CD8-positive, alpha-beta memory T cell (primary cell): ENCODE measurements around the gene SOCS2. TPM values are rescaled to one million over a fixed set of nuclear protein-coding genes. Genes with fewer than 3 reads are reported as not detected.

Experiments used
- CTCF ChIA-PET: fragments of 350-600 bp; sonication (Branson Sonifier 250); formaldehyde crosslinking; loops from one replicate; lab custom pipeline; 2021; ENCODE audit warnings: antibody characterized with exemption; lab: Charles Lee
- POLR2A ChIA-PET: fragments of 350-600 bp; sonication (Branson Sonifier 250); formaldehyde crosslinking; loops from one replicate; lab custom pipeline; 2021; ENCODE audit warnings: antibody characterized with exemption; lab: Charles Lee
- DNase-seq, 5 donors: peaks; one replicate each; pipeline versions ENCODE4 v3.0.0 to v3.0.0-alpha.2; 2020 to 2022; ENCODE audit warnings: mixed read lengths in 1 of 5
- H3K27ac ChIP-seq: one replicate; pipeline ENCODE4 v1.7.0; 2013; ENCODE audit warnings: low read depth, mild to moderate bottlenecking, low read length, moderate library complexity
- H3K27me3 ChIP-seq: 2 replicates; pipeline ENCODE4 v1.7.0; 2013; ENCODE audit warnings: low read length, mild to moderate bottlenecking; ENCODE audit not compliant: insufficient read depth, poor library complexity, severe bottlenecking
- H3K36me3 ChIP-seq: 2 replicates; pipeline ENCODE4 v1.7.0; 2013; ENCODE audit warnings: mild to moderate bottlenecking, low read length, moderate library complexity; ENCODE audit not compliant: insufficient read depth
- H3K4me1 ChIP-seq: 2 replicates; pipeline ENCODE4 v1.7.0; 2013; ENCODE audit warnings: mild to moderate bottlenecking, low read length, moderate library complexity; ENCODE audit not compliant: insufficient read depth
- H3K4me3 ChIP-seq: 2 replicates; pipeline ENCODE4 v1.7.0; 2013; ENCODE audit warnings: mild to moderate bottlenecking, low read length
- H3K9me3 ChIP-seq: 2 replicates; pipeline ENCODE4 v1.7.0; 2013; ENCODE audit warnings: mild to moderate bottlenecking, low read length
- H3K27ac Mint-ChIP-seq, 8 donors: one replicate each; pipeline ENCODE4 v1.8.0; 2020 to 2021; ENCODE audit warnings: mixed read lengths in 8 of 8, mild to moderate bottlenecking in 6 of 8, inconsistent platforms in 3 of 8, moderate library complexity in 3 of 8
- H3K27me3 Mint-ChIP-seq, 2 donors: one replicate each; pipeline ENCODE4 v1.8.0; 2020 to 2021; ENCODE audit warnings: mixed read lengths in 2 of 2, mild to moderate bottlenecking in 1 of 2, moderate library complexity in 1 of 2
- H3K36me3 Mint-ChIP-seq, 3 donors: one replicate each; pipeline ENCODE4 v1.8.0; 2020 to 2021; ENCODE audit warnings: mixed read lengths in 3 of 3, inconsistent platforms in 1 of 3, mild to moderate bottlenecking in 1 of 3
- H3K4me1 Mint-ChIP-seq, 3 donors: one replicate each; pipeline ENCODE4 v1.8.0; 2020 to 2021; ENCODE audit warnings: mixed read lengths in 3 of 3, inconsistent platforms in 1 of 3, mild to moderate bottlenecking in 1 of 3
- H3K4me3 Mint-ChIP-seq, 7 donors: one replicate each; pipeline ENCODE4 v1.8.0; 2020 to 2021; ENCODE audit warnings: mixed read lengths in 7 of 7, mild to moderate bottlenecking in 6 of 7, moderate library complexity in 4 of 7, inconsistent platforms in 2 of 7
- H3K9me3 Mint-ChIP-seq, 5 donors: one replicate each; pipeline ENCODE4 v1.8.0; 2020 to 2022; ENCODE audit warnings: mixed read lengths in 5 of 5, mild to moderate bottlenecking in 3 of 5, moderate library complexity in 2 of 5, inconsistent platforms in 1 of 5
- polyA plus RNA-seq: library from polyadenylated mRNA; unstranded; fragments of 300-500 nt; fragmentation: Illumina TruSeq; gene quantifications from one replicate; pipeline ENCODE4 v1.2.3, GENCODE V29; 2021
- total RNA-seq, 2 experiments: library from RNA; stranded (reverse); gene quantifications; one replicate each; pipeline ENCODE4 v1.2.3, GENCODE V29; 2021

Gene SOCS2
- total and polyA plus RNA-seq, 3 experiments from 2014 or later = 11.6 to 21.7 (median 12.9) TPM

DNA sequence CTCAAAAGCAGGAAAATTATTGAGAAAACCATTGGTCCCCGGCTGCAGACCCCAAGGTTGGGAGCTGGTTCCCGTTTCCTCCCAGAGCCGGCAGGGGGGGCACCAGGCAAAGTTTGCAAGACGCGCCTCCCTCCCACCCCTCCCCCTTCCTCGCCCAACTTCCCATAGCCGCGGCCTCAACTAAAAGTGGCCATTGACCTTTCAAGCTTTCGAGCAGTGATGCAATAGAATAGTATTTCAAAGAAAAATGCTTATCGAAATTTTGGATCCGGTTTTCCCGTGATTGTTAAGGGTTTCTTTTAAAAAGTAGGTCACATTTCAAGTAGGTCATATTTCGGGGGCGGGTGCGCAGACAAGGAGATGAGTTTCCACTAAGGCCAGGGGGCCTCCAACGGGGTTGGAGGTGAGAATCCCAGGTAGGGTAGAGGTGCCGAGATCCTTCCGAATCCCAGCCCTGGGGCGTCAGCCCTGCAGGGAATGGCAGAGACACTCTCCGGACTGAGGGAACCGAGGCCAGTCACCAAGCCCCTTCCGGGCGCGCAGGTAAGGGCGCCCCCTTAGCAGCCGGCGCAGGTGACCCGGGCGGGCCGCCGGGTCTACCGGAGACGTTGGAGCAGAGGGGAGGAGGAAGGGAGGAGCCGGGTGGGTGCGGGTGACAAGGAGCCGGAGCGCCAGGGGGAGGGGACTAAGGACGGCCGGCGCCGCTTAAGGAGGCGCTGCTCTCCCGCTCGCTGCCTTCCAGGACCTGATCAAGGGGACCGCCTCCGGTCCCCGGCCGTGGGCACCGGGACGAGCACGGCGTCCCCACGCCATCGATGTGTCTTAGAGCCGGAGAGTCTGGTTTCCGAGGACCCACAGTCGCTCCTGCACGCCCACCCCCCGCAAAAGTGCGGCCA, 2.6 kb upstream of the SOCS2 start:
- POLR2A ChIA-PET = interaction anchor here (1.0 to 1.4 kb wide), 3 partner anchors 107 to 532 kb away, joined by 3 to 7 read pairs (median 4); partner anchors contain the start of gene CRADD
- Histone ChIP-seq H3K27me3 (no peaks in the 10 kb centered on the region), H3K36me3 (no peaks in the 10 kb centered on the region), H3K27ac (peak overlapping the region; percentile 83), H3K4me1 (peaks cover 17% of the 10 kb centered on the region), H3K4me3 (peak overlapping the region; percentile 90), H3K9me3 (no peaks in the 10 kb centered on the region)
- peak; percentile 65 to 80 (median 73) for DNase-seq
- Mint-ChIP-seq H3K4me1 (peaks cover 17 to 36% (median 34%) of the 10 kb centered on the region in 3 donors), H3K4me3 (peak overlapping the region; percentile 91 to 97 (median 95)), H3K27me3 (peaks cover 4 to 5% of the 10 kb centered on the region in 2 donors), H3K9me3 (no peaks in the 10 kb centered on the region), H3K36me3 (peaks cover 0 to 4% (median 3%) of the 10 kb centered on the region in 3 donors), H3K27ac (peak overlapping the region; percentile 25 to 98 (median 94))
- CTCF ChIA-PET = interaction anchor here (0.8 to 8.6 kb wide), 18 partner anchors 11 to 596 kb away, joined by 3 to 141 read pairs (median 4); partner anchors contain the start of gene CRADD

DNA sequence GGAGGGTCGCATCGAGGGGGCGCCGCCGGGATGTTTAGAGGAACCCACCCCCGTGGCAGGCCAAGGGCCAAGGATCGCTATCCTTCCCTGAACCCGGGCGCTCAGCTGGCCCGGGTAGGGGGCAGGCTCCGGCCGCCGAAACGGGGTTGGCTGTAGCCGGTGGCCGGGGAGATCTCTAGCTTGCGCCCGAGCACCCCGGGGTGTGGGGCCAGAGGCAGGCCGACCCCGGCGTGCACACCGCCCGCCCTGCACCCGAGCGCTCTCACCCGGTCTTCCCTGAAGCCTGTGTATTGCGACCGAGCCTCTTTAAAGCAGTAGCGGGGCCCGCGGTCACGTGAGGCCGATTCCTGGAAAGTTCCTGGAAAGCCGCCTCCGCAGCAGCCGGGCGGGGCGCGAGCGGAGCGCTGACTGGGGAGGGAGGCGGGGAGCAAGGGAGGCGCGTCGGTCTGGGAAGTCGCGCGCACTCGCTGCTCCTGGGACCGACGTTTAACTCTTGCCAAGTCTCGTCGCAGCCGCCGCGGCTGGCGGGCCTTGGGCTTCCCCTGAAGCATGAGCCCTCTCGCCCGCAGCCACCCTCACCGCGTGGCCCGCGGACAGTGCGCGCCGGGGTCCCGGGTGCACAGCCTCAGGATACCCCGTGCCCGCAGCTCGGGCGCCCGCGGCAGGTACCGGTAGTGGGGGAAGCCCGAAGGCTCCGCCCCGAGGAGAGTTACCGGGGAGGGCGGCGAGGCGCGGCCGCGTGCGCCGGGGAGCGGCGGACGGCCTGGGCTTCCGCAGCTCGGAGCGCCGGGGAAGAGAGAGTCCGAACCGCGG, 1.7 kb upstream of the SOCS2 start:
- ChIA-PET POLR2A (interaction anchor here (0.5 to 1.0 kb wide), 3 partner anchors 20 to 532 kb away, joined by 3 read pairs; partner anchors contain the start of gene CRADD), CTCF (interaction anchor here (0.7 to 8.6 kb wide), 6 partner anchors 75 to 531 kb away, joined by 3 to 141 read pairs (median 4); partner anchors contain the start of gene CRADD)
- H3K4me1 ChIP-seq = peaks cover 18% of the 10 kb centered on the region
- no peaks in the 10 kb centered on the region for H3K27me3 ChIP-seq
- Mint-ChIP-seq H3K27me3 (peaks cover 4 to 5% of the 10 kb centered on the region in 2 donors), H3K4me3 (peak overlapping the region; percentile 91 to 97 (median 95)), H3K9me3 (no peaks in the 10 kb centered on the region), H3K4me1 (peaks cover 18 to 40% (median 38%) of the 10 kb centered on the region in 3 donors), H3K27ac (peak overlapping the region in 7 of 8 donors; percentile 71 to 98 (median 93)), H3K36me3 (peaks cover 0 to 7% (median 4%) of the 10 kb centered on the region in 3 donors)
- H3K36me3 ChIP-seq = no peaks in the 10 kb centered on the region
- H3K27ac ChIP-seq = peak overlapping the region; percentile 83
- H3K4me3 ChIP-seq = peak overlapping the region; percentile 90
- H3K9me3 ChIP-seq = no peaks in the 10 kb centered on the region
- DNase-seq = peak; percentile 70 to 84 (median 80)

DNA sequence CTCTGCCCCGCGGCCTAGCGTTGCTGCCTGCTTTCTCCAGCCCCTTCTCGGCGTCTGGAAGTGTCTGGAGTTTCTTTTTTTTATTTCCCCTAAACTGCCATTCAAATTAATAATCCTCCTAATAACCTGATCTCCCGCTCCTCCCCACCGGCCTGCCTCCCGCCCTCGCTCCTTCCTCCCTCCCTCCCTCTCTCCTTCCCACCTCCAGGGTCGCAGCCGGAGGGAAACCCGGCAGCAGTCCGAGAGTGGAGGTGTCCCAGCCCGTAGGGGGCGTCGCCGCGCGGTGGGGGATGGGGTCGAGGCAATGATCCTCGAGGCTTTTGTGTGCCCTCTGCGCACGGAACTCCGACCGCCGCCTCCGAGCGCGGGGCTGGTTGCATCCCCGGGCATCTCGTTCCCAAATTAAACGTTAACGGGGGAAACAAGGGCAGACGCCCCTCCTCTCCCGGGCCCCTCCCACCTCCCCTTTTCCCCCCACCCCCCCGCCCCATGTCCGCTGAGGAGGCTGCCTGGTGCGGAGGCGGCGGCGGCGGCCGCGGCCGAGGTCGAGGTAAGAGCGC, 1.0 kb upstream of the SOCS2 start:
- ChIA-PET POLR2A (interaction anchor here (0.5 to 1.0 kb wide), 2 partner anchors 19 to 105 kb away, joined by 3 read pairs; partner anchors contain the start of gene CRADD), CTCF (interaction anchor here (0.7 to 8.6 kb wide), 4 partner anchors 76 to 531 kb away, joined by 3 to 141 read pairs (median 3); no protein-coding TSS in a partner anchor)
- Histone ChIP-seq H3K27me3 (no peaks in the 10 kb centered on the region), H3K36me3 (no peaks in the 10 kb centered on the region), H3K27ac (peak overlapping the region; percentile 83), H3K4me1 (peaks cover 18% of the 10 kb centered on the region), H3K4me3 (peak overlapping the region; percentile 90), H3K9me3 (no peaks in the 10 kb centered on the region)
- Mint-ChIP-seq H3K27me3 (peaks cover 4 to 5% of the 10 kb centered on the region in 2 donors), H3K4me1 (peaks cover 18 to 44% (median 44%) of the 10 kb centered on the region in 3 donors), H3K9me3 (no peaks in the 10 kb centered on the region), H3K27ac (peak overlapping the region in 7 of 8 donors; percentile 46 to 98 (median 72)), H3K4me3 (peak overlapping the region; percentile 79 to 97 (median 95)), H3K36me3 (peaks cover 0 to 7% (median under 1%) of the 10 kb centered on the region in 3 donors)
- peak; percentile 43 to 67 (median 60) for DNase-seq

DNA sequence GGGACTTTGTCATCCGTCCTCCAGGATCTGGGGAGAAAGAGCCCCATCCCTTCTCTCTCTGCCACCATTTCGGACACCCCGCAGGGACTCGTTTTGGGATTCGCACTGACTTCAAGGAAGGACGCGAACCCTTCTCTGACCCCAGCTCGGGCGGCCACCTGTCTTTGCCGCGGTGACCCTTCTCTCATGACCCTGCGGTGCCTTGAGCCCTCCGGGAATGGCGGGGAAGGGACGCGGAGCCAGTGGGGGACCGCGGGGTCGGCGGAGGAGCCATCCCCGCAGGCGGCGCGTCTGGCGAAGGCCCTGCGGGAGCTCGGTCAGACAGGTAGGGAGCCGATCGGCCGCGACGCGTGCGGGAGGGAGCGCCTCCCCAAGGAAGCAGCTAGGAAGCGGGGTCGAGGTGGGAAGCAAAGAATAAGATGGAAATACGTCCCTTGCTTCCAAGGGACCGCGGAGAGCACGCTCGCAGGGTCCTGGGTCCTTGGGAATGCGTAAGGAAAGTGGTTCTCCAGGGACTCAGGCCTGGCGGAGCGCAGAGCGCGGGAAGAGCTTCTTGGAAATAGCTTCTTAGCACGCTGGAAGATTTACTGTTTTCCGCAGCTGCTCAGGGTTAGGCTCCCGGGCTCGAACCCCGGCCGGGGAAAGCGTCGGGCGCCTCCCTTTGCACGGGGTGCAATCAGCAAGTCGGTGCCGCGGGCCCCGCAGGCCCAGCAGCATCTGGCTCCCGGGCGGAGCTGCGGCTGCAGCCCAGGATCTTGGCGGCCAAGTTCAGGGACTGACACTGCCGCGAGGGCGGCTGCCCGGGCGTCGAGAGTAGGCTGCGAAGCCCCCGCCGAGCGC, 457 bp downstream of the SOCS2 start:
- Histone ChIP-seq H3K27ac (peak overlapping the region; percentile 72), H3K36me3 (no peaks in the 10 kb centered on the region), H3K27me3 (no peaks in the 10 kb centered on the region), H3K4me3 (peak overlapping the region; percentile 64), H3K9me3 (no peaks in the 10 kb centered on the region), H3K4me1 (peaks cover 18% of the 10 kb centered on the region)
- H3K9me3 Mint-ChIP-seq = no peaks in the 10 kb centered on the region
- peaks cover 19 to 52% (median 48%) of the 10 kb centered on the region in 3 donors for H3K4me1 Mint-ChIP-seq
- CTCF ChIA-PET = interaction anchor here (8.6 kb wide), 1 partner anchor 529 kb away, joined by 141 read pairs; no protein-coding TSS in a partner anchor
- H3K27ac Mint-ChIP-seq = peak overlapping the region in 3 of 8 donors; percentile 80 to 94 (median 90)
- peak in 2 of 5 donors; percentile 38 to 50 for DNase-seq
- peaks cover 0 to 15% (median 0%) of the 10 kb centered on the region in 3 donors for H3K36me3 Mint-ChIP-seq
- H3K4me3 Mint-ChIP-seq = peak overlapping the region; percentile 89 to 98 (median 95)
- H3K27me3 Mint-ChIP-seq = peaks cover 4 to 5% of the 10 kb centered on the region in 2 donors
- POLR2A ChIA-PET = interaction anchor here (0.7 kb wide), 1 partner anchor 111 kb away, joined by 6 read pairs; no protein-coding TSS in a partner anchor

DNA sequence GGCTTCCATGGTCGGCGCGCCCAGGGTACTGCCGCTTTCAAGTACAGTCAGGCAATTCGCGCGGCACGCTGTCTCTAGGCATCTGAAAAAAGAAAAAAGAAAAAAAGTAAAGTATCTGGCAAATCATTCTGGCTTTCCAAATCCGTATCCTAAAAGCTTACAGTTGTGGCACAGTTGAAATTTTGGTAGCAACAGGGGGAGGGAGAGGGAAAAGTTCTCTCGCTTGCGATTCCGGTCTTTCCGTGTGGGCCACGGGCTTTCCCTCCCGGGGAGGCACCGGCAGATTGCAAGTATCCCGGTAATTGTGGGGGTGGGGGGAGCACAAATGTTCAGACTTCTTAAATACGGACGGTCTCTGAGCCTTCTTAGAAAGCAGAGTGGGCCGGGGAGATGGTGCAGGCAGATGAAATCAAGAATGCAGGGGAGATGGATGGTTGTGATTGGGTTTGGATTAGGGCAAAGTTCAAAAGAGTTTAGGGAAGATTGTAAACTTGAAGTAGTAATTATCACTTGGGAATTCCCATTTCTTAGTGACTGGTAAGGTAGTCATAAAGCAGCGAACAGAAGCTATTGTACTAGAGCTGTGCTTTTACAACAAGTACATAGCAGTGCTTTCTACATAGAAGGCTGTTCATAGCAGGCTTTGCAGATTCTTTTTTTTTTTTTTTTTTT, 1.2 kb downstream of the SOCS2 start:
- Mint-ChIP-seq H3K9me3 (no peaks in the 10 kb centered on the region), H3K27ac (peak overlapping the region in 5 of 8 donors; percentile 0 to 63 (median 1)), H3K27me3 (peaks cover 4 to 5% of the 10 kb centered on the region in 2 donors), H3K4me1 (peaks cover 19 to 49% (median 45%) of the 10 kb centered on the region in 3 donors), H3K4me3 (peak overlapping the region; percentile 53 to 96 (median 90)), H3K36me3 (peaks cover 0 to 15% (median under 1%) of the 10 kb centered on the region in 3 donors)
- Histone ChIP-seq H3K36me3 (no peaks in the 10 kb centered on the region), H3K27me3 (no peaks in the 10 kb centered on the region), H3K4me3 (peak overlapping the region; percentile 64), H3K4me1 (peaks cover 18% of the 10 kb centered on the region), H3K27ac (peak overlapping the region; percentile 72), H3K9me3 (no peaks in the 10 kb centered on the region)
- ChIA-PET CTCF (interaction anchor here (8.6 kb wide), 1 partner anchor 528 kb away, joined by 141 read pairs; no protein-coding TSS in a partner anchor), POLR2A (interaction anchor here (0.7 kb wide), 3 partner anchors 110 to 345 kb away, joined by 4 to 9 read pairs (median 6); no protein-coding TSS in a partner anchor)
- DNase-seq = no peak

DNA sequence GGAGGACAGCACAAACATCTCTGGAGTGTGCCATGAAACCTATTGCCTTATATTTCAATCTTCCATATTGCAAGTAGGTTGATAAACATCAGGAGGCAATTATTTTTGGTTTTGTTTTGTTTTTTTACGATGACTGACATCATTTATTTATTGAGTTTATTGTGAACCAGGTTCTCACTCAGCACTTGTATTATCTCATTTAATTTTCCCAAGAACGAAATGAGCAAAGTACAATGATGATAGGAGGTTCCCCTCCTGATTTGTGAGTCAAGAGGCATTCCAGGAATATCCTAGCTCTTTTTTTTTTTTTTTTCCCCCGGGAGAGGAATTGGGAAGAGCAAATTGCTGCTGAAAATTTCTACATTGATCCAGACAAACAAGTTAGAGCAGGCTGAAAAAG, 4.7 kb downstream of the SOCS2 start:
- Histone ChIP-seq H3K27ac (no peak overlapping the region), H3K4me1 (peaks cover 14% of the 10 kb centered on the region), H3K9me3 (no peaks in the 10 kb centered on the region), H3K36me3 (no peaks in the 10 kb centered on the region), H3K4me3 (no peak overlapping the region), H3K27me3 (no peaks in the 10 kb centered on the region)
- peaks cover 4% of the 10 kb centered on the region in 2 donors for H3K27me3 Mint-ChIP-seq
- peaks cover 0 to 20% (median 13%) of the 10 kb centered on the region in 3 donors for H3K36me3 Mint-ChIP-seq
- DNase-seq = no peak
- no peaks in the 10 kb centered on the region for H3K9me3 Mint-ChIP-seq
- H3K27ac Mint-ChIP-seq = peak overlapping the region in 1 of 8 donors; percentile 61
- CTCF ChIA-PET = interaction anchor here (0.9 to 2.3 kb wide), 2 partner anchors 11 to 525 kb away, joined by 3 to 8 read pairs; no protein-coding TSS in a partner anchor
- peaks cover 23 to 40% (median 35%) of the 10 kb centered on the region in 3 donors for H3K4me1 Mint-ChIP-seq
- peak overlapping the region in 1 of 7 donors; percentile 5 for H3K4me3 Mint-ChIP-seq
- POLR2A ChIA-PET = no interaction called here
